OCI-LY7 (cell line): ENCODE measurements around the gene MTF2.

Source experiments
- EZH2phosphoT487 ChIP-seq: fragments of 200-600 bp; sonication (generic); IDR thresholded peaks from 2 replicates; pipeline ENCODE4 v1.6.1; 2018; ENCODE audit warnings: low read depth, borderline replicate concordance, mild to moderate bottlenecking, mixed run types, antibody characterized with exemption, low read length, moderate library complexity, mixed read lengths
- TF ChIP-seq, protein P1 (sequence below): fragments of 200-600 bp; sonication (generic); conservative IDR thresholded peaks from 2 replicates; pipeline ENCODE4 v1.5.1; 2014; ENCODE audit warnings: mild to moderate bottlenecking, antibody characterized with exemption, low read length, moderate library complexity, mixed read lengths

DNA sequence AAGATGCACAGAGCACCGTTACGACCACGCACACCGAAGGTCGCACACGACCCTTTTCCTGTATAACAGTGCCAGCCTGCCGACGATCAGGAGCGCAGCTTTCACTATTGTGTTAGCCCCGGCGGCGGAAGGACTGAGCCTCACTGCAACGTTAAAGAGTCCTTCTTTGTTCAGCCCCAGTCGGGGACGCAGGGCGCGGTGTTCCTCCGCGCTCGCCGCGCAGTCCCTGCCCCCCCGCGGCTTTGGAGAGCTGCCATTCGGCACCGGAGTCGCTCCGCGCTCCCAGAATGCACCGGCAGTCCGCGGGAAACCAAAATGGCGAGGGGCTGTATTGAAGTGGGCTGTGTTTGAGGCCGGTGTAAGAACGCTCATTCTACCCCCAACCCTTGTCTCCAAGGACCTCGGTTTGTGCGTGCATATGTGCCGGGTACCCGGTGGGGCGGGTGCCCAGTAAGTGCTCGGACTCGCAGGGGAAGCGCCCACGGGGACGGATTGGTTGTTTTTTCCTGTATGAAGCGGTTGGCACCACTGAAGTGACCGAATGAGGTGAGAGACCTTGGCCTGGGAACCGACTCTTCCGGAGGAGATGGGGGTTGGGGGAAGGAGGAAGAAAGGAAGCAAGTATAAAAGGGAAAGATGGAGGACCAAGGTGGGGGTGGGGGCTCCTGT is at the start of gene MTF2:
- TF ChIP-seq, protein P1, sequence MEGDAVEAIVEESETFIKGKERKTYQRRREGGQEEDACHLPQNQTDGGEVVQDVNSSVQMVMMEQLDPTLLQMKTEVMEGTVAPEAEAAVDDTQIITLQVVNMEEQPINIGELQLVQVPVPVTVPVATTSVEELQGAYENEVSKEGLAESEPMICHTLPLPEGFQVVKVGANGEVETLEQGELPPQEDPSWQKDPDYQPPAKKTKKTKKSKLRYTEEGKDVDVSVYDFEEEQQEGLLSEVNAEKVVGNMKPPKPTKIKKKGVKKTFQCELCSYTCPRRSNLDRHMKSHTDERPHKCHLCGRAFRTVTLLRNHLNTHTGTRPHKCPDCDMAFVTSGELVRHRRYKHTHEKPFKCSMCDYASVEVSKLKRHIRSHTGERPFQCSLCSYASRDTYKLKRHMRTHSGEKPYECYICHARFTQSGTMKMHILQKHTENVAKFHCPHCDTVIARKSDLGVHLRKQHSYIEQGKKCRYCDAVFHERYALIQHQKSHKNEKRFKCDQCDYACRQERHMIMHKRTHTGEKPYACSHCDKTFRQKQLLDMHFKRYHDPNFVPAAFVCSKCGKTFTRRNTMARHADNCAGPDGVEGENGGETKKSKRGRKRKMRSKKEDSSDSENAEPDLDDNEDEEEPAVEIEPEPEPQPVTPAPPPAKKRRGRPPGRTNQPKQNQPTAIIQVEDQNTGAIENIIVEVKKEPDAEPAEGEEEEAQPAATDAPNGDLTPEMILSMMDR, result no peak
- no peak for TF ChIP-seq EZH2phosphoT487
